ENCODE measurements around the gene IGSF22. TPM values are rescaled to one million over a fixed set of nuclear protein-coding genes. Genes with fewer than 3 reads are reported as not detected.

IGSF22 gene
- total RNA-seq, 4 donors from 2014 or later: 0.33 to 0.93 (median 0.78) TPM; not detected in 1

DNA sequence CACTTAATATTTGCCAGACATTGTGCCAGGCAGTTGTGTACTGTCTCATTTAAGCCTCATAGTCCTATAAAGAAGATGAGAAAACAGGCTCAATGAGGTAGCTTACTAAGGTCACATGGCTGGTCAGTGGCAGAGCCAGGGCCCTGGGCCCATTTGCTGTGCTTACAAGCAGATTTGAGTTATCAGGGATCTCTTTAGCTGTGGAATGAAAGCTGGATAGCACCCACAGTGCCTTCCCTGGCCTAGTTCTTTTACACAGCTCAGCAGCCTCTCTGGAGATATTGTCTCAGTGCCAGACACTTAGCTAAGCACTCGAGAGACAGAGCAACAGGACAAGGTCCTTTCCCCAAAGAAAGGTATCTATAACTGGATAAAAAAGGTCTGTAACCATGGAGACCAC lies 21.3 kb downstream of the IGSF22 start:
- 8 to 22% methylated on average over 1 of the region's 1 CpG for WGBS, 2 donors
- no peak for TF ChIP-seq POLR2A (IDR thresholded peaks at IDR 0.05)
- TF ChIP-seq, protein P1, sequence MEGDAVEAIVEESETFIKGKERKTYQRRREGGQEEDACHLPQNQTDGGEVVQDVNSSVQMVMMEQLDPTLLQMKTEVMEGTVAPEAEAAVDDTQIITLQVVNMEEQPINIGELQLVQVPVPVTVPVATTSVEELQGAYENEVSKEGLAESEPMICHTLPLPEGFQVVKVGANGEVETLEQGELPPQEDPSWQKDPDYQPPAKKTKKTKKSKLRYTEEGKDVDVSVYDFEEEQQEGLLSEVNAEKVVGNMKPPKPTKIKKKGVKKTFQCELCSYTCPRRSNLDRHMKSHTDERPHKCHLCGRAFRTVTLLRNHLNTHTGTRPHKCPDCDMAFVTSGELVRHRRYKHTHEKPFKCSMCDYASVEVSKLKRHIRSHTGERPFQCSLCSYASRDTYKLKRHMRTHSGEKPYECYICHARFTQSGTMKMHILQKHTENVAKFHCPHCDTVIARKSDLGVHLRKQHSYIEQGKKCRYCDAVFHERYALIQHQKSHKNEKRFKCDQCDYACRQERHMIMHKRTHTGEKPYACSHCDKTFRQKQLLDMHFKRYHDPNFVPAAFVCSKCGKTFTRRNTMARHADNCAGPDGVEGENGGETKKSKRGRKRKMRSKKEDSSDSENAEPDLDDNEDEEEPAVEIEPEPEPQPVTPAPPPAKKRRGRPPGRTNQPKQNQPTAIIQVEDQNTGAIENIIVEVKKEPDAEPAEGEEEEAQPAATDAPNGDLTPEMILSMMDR (IDR thresholded peaks at IDR 0.05): no peak
- Histone ChIP-seq H3K9me3 (no peaks in the 10 kb centered on the region), H3K4me1 (peaks cover 18 to 25% of the 10 kb centered on the region in 2 donors), H3K27me3 (no peaks in the 10 kb centered on the region), H3K4me3 (replicated peaks in 1 of 3) (no peak overlapping the region), H3K36me3 (peaks cover 0 to 7% of the 10 kb centered on the region in 2 donors), H3K27ac (no peak overlapping the region)
- intact Hi-C loops (cut with DNase I): loop anchor here (5.0 kb wide), 1 partner anchor 72 kb away; the partner anchor contains the start of gene SPTY2D1
- peak; percentile 59 to 66 for DNase-seq

DNA sequence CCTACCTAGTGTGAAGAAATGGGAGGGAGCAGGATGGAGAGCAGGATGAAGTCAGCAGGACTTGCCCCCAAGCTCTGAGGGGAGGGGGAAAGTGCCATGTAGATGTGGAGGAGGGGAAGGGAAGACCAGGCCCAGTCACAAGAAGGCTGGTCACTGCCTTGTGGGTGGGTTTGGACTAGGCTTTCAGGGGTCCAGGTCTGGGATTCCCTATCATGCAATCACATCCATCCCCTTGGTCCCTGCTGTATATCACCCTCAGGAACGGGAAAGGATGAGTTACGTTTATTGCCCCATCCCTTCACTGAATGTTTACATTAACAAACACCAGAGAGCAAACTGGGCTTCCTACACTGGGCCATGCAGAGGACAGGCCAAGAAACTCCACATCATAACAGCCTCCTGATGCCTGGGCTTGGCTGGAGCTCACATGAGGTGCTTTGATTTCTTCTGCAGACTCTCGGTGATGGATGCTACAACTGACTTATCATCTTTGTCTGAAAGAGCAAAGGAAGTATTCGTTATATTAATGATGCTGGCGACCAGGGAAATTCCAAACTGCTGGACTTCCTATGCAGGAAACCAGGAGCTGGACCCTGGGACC lies 21.8 kb downstream of the IGSF22 start:
- no peak overlapping the region for H3K27ac ChIP-seq
- H3K36me3 ChIP-seq: peaks cover 0 to 7% of the 10 kb centered on the region in 2 donors
- DNase-seq: no peak
- TF ChIP-seq, protein P1 (IDR thresholded peaks at IDR 0.05): no peak
- no peak for TF ChIP-seq POLR2A (IDR thresholded peaks at IDR 0.05)
- WGBS, 2 donors: 89 to 92% methylated on average over 5 of the region's 5 CpGs
- no peaks in the 10 kb centered on the region for H3K27me3 ChIP-seq
- no peak overlapping the region for H3K4me3 ChIP-seq (replicated peaks in 1 of 3)
- H3K9me3 ChIP-seq: no peaks in the 10 kb centered on the region
- peaks cover 23 to 30% of the 10 kb centered on the region in 2 donors for H3K4me1 ChIP-seq
- intact Hi-C loops (cut with DNase I): loop anchor here (5.0 kb wide), 1 partner anchor 72 kb away; the partner anchor contains the start of gene SPTY2D1

DNA sequence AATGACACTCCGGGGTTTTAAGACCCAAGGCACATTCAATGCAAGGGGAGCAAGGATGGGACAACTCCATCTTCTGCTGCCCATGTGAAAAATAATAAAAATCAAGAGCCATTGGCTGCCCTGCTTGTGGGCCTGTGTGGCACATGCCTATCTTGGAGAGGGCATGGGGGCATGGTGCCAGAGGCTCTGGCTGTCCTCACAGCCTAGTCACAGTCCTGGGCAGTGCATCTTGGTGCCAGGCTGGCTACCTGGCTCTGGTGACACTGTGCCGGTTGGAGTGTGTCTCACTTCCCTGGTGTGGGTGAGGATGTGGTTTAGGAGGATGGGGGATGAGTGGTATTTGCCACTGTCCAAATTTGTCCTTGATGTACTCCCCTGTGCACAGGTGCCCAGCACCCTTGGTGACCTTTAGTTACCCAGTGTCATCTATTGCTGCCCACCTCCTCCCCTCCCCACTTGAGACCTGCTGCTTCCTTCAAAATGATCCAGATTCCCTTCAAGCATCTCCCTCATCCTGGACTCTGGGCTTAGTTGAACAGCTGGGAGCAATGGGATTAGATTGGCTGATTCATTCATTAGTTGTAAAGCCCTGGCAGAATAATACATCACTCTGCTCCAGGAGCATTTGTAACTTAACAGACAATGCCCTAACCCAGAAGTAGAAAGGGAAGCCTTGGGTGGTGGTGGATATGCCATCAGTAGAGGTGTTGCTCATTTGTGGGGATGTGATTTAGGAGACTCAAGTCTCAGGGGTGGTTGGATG lies 22.8 kb downstream of the IGSF22 start:
- intact Hi-C loops (cut with DNase I): loop anchor here (5.0 kb wide), 1 partner anchor 71 kb away; the partner anchor contains the start of gene SPTY2D1
- Histone ChIP-seq H3K4me3 (replicated peaks in 1 of 3) (no peak overlapping the region), H3K27ac (no peak overlapping the region), H3K4me1 (peaks cover 23 to 30% of the 10 kb centered on the region in 2 donors), H3K36me3 (peaks cover 0 to 7% of the 10 kb centered on the region in 2 donors), H3K9me3 (no peaks in the 10 kb centered on the region), H3K27me3 (no peaks in the 10 kb centered on the region)
- no peak for DNase-seq
- 85 to 94% methylated on average over 2 of the region's 2 CpGs for WGBS, 2 donors
- TF ChIP-seq POLR2A (IDR thresholded peaks at IDR 0.05): no peak
- TF ChIP-seq, protein P1 (IDR thresholded peaks at IDR 0.05): no peak

DNA sequence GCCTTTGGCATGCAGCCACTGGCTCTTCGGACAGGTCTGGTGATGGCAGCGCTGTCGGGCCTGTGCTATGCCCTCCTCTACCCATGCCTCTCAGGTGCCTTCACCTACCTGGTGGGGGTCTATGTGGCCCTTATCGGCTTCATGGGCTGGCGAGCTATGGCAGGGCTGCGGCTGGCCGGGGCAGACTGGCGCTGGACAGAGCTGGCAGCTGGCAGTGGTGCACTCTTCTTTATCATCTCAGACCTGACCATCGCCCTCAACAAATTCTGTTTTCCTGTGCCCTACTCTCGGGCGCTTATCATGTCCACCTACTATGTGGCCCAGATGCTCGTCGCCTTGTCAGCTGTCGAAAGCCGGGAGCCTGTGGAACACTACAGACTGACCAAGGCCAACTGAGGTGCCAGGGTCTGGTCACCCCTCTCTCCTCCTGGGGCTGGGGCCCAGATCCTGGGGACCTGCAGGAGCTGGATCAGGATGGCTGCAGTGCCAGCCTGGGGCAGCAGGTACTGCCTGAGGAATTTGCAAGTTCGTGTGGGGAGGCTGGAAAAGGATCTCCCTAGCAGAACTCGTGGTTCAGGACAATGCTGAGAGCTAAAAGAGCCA lies 24.3 kb downstream of the IGSF22 start:
- 96% methylated on average over 17 of the region's 17 CpGs for WGBS, 2 donors
- intact Hi-C loops (cut with DNase I): loop anchor here (5.0 kb wide), 1 partner anchor 69 kb away; the partner anchor contains the start of gene SPTY2D1
- Histone ChIP-seq H3K27me3 (no peaks in the 10 kb centered on the region), H3K36me3 (peaks cover 0 to 7% of the 10 kb centered on the region in 2 donors), H3K9me3 (no peaks in the 10 kb centered on the region), H3K4me3 (replicated peaks in 1 of 3) (no peak overlapping the region), H3K27ac (no peak overlapping the region), H3K4me1 (peaks cover 23 to 30% of the 10 kb centered on the region in 2 donors)
- DNase-seq: no peak
- TF ChIP-seq POLR2A (IDR thresholded peaks at IDR 0.05): no peak
- TF ChIP-seq, protein P1 (IDR thresholded peaks at IDR 0.05): no peak

All from thyroid gland (tissue), 4 donors.